Fibroblast of skin of back (primary cell): ENCODE data around the gene SOX8. TPM values are rescaled to one million over a fixed set of nuclear protein-coding genes. Genes with fewer than 3 reads are reported as not detected.
"Not testable (repeated sequence)": the region's sequence is repeated elsewhere in the genome, so short reads cannot be mapped to it uniquely, and the experiment has no call there.

Experiments
- DNase-seq: peaks from one replicate; pipeline ENCODE4 v3.0.0-alpha.2; 2013
- polyA plus RNA-seq, 2 experiments: library from polyadenylated mRNA; unstranded; fragments of 120-200 nt; gene quantifications; one replicate each; pipeline ENCODE4 v1.2.1, GENCODE V29; 2013; ENCODE audit not compliant: insufficient read length in 2 of 2

SOX8 gene
- polyA plus RNA-seq (2013, experiment 1 of 2; ENCODE audit: insufficient read length): 0.20 TPM
- 0.29 TPM for polyA plus RNA-seq (2013, experiment 2 of 2; ENCODE audit: insufficient read length)

GRCh38 chr16:981695-982144 is at the start of gene SOX8:
SOX8 (plus strand) TSS chr16:981770; CDS start chr16:981923, 153 bp downstream.
- no peak for DNase-seq

GRCh38 chr16:932831-933330 is 48.7 kb upstream of the SOX8 start:
- no peak for DNase-seq

GRCh38 chr16:933581-933980 is 48.0 kb upstream of the SOX8 start:
- DNase-seq: no peak

- DNase-seq: no peak
Measured at GRCh38 chr16:934178-934577, 47.4 kb upstream of the SOX8 start.

GRCh38 chr16:935684-936083 is 45.9 kb upstream of the SOX8 start:
- no peak for DNase-seq

GRCh38 chr16:937311-937710 is 44.3 kb upstream of the SOX8 start:
- no peak for DNase-seq

- no peak for DNase-seq
Measured at GRCh38 chr16:937723-938122, 43.8 kb upstream of the SOX8 start.

- no peak for DNase-seq
Measured at GRCh38 chr16:938136-938535, 43.4 kb upstream of the SOX8 start.

GRCh38 chr16:938752-939151 is 42.8 kb upstream of the SOX8 start:
- DNase-seq: no peak

- DNase-seq: no peak
Measured at GRCh38 chr16:939311-939710, 42.3 kb upstream of the SOX8 start.

- no peak for DNase-seq
Measured at GRCh38 chr16:939941-940340, 41.6 kb upstream of the SOX8 start.

GRCh38 chr16:942436-943060 is 39.0 kb upstream of the SOX8 start:
- DNase-seq: no peak

GRCh38 chr16:943971-944370 is 37.6 kb upstream of the SOX8 start:
- no peak for DNase-seq

GRCh38 chr16:945271-946047 is 36.1 kb upstream of the SOX8 start:
- peak; percentile 40 for DNase-seq

GRCh38 chr16:946048-946395 is 35.5 kb upstream of the SOX8 start:
- no peak for DNase-seq

- no peak for DNase-seq
Measured at GRCh38 chr16:947255-947921, 34.2 kb upstream of the SOX8 start.

GRCh38 chr16:947922-948303 is 33.7 kb upstream of the SOX8 start:
- DNase-seq: not testable (repeated sequence)

- DNase-seq: not testable (repeated sequence)
Measured at GRCh38 chr16:948767-949166, 32.8 kb upstream of the SOX8 start.

- not testable (repeated sequence) for DNase-seq
Measured at GRCh38 chr16:950733-951573, 30.6 kb upstream of the SOX8 start.

GRCh38 chr16:951660-952301 is 29.8 kb upstream of the SOX8 start:
- no peak for DNase-seq

- no peak for DNase-seq
Measured at GRCh38 chr16:952321-952720, 29.2 kb upstream of the SOX8 start.

GRCh38 chr16:953818-954217 is 27.8 kb upstream of the SOX8 start:
- not testable (repeated sequence) for DNase-seq
